ENCODE measurements around the gene GPC5.

- no peak for TF ChIP-seq EZH2phosphoT487 (IDR thresholded peaks at IDR 0.05; ENCODE audit: insufficient read depth, low read depth)
- no peak for TF ChIP-seq EZH2 (IDR thresholded peaks at IDR 0.05; ENCODE audit: insufficient read depth, poor library complexity, severe bottlenecking)
Measured at GRCh38 chr13:91639330-91639729, 240.9 kb downstream of the GPC5 start.

All from GM23248 (cell line).